DND-41 (cell line): ENCODE data around the gene C1QC.

ENCODE experiments used
- ATAC-seq: fragments of 200-7000 bp; cut with Tn5 transposase; 3 replicates; pipeline ENCODE4 v1.9.1; 2021; ENCODE audit warnings: low read depth; ENCODE audit not compliant: insufficient read depth
- DNase-seq: peaks from one replicate; pipeline ENCODE4 v3.0.0-alpha.2; 2020
- H2AFZ ChIP-seq: 2 replicates; pipeline ENCODE4 v1.6.0; 2012; ENCODE audit warnings: low read depth, low read length
- H3K27ac ChIP-seq: 2 replicates; pipeline ENCODE4 v1.5.1; 2012; ENCODE audit warnings: low read length, inconsistent platforms
- H3K27me3 ChIP-seq: fragments of 200-600 bp; sonication (generic); 2 replicates; pipeline ENCODE4 v1.6.0; 2012; ENCODE audit warnings: low read length, mild to moderate bottlenecking, inconsistent platforms; ENCODE audit not compliant: insufficient read depth, poor library complexity
- H3K36me3 ChIP-seq: 2 replicates; pipeline ENCODE4 v1.5.1; 2012; ENCODE audit warnings: low read length, inconsistent platforms; ENCODE audit not compliant: insufficient read depth
- H3K4me1 ChIP-seq: 2 replicates; pipeline ENCODE4 v1.5.1; 2012; ENCODE audit warnings: mild to moderate bottlenecking, low read length; ENCODE audit not compliant: insufficient read depth
- H3K4me2 ChIP-seq: 2 replicates; pipeline ENCODE4 v1.6.0; 2012; ENCODE audit warnings: mild to moderate bottlenecking, moderate library complexity, low read length, inconsistent platforms; ENCODE audit not compliant: insufficient read depth
- H3K4me3 ChIP-seq, 2 experiments: fragments of 200-600 bp in 1 of 2; shearing (Covaris generic) in 1 of 2; 2 replicates each; pipeline ENCODE4 v1.5.1; 2012 to 2016; ENCODE audit warnings: inconsistent platforms in 2 of 2, low read length in 2 of 2, mild to moderate bottlenecking in 2 of 2, low read depth in 1 of 2, moderate library complexity in 1 of 2
- H3K79me2 ChIP-seq: 2 replicates; pipeline ENCODE4 v1.6.0; 2012; ENCODE audit warnings: low read length, inconsistent platforms; ENCODE audit not compliant: insufficient read depth
- H3K9ac ChIP-seq: 2 replicates; pipeline ENCODE4 v1.6.0; 2012; ENCODE audit warnings: low read depth, mild to moderate bottlenecking, inconsistent platforms, low read length, moderate library complexity
- H3K9me3 ChIP-seq: 2 replicates; pipeline ENCODE4 v1.5.1; 2012; ENCODE audit warnings: low read length, moderate library complexity, mild to moderate bottlenecking, inconsistent platforms; ENCODE audit not compliant: insufficient read depth, severe bottlenecking
- H4K20me1 ChIP-seq: 2 replicates; pipeline ENCODE4 v1.6.0; 2012; ENCODE audit warnings: low read length; ENCODE audit not compliant: insufficient read depth
- EZH2 ChIP-seq: IDR thresholded peaks from 3 replicates; pipeline ENCODE4 v1.6.1; 2012; ENCODE audit warnings: borderline replicate concordance, low read depth, mild to moderate bottlenecking, moderate library complexity, low read length, inconsistent platforms; ENCODE audit not compliant: severe bottlenecking
- TF ChIP-seq, protein P1 (sequence below): IDR thresholded peaks from 2 replicates; pipeline ENCODE4 v1.5.1; 2012; ENCODE audit warnings: borderline replicate concordance, low read length, moderate library complexity, mild to moderate bottlenecking; ENCODE audit not compliant: poor library complexity, severe bottlenecking; ENCODE audit errors: extremely low read depth

Gene C1QC

GRCh38 chr1:22638476-22639234 is 4.8 kb upstream of the C1QC start:
- Histone ChIP-seq H3K9me3 (no peaks in the 10 kb centered on the region), H3K9ac (no peak overlapping the region), H3K4me1 (peaks cover 4% of the 10 kb centered on the region), H3K27ac (no peak overlapping the region), H3K27me3 (no peaks in the 10 kb centered on the region), H2AFZ (no peak overlapping the region), H3K4me3 (no peak overlapping the region), H3K36me3 (no peaks in the 10 kb centered on the region), H3K79me2 (no peaks in the 10 kb centered on the region), H3K4me2 (no peak overlapping the region), H4K20me1 (peaks cover 13% of the 10 kb centered on the region)
- ATAC-seq (no peak), DNase-seq (no peak)
- no peak for TF ChIP-seq EZH2
- TF ChIP-seq, protein P1, sequence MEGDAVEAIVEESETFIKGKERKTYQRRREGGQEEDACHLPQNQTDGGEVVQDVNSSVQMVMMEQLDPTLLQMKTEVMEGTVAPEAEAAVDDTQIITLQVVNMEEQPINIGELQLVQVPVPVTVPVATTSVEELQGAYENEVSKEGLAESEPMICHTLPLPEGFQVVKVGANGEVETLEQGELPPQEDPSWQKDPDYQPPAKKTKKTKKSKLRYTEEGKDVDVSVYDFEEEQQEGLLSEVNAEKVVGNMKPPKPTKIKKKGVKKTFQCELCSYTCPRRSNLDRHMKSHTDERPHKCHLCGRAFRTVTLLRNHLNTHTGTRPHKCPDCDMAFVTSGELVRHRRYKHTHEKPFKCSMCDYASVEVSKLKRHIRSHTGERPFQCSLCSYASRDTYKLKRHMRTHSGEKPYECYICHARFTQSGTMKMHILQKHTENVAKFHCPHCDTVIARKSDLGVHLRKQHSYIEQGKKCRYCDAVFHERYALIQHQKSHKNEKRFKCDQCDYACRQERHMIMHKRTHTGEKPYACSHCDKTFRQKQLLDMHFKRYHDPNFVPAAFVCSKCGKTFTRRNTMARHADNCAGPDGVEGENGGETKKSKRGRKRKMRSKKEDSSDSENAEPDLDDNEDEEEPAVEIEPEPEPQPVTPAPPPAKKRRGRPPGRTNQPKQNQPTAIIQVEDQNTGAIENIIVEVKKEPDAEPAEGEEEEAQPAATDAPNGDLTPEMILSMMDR = no peak

DNA sequence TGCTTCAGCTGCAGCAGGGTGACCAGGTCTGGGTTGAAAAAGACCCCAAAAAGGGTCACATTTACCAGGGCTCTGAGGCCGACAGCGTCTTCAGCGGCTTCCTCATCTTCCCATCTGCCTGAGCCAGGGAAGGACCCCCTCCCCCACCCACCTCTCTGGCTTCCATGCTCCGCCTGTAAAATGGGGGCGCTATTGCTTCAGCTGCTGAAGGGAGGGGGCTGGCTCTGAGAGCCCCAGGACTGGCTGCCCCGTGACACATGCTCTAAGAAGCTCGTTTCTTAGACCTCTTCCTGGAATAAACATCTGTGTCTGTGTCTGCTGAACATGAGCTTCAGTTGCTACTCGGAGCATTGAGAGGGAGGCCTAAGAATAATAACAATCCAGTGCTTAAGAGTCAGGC is 4.1 kb upstream of the C1QC start:
- DNase-seq = no peak
- peaks cover 13% of the 10 kb centered on the region for H4K20me1 ChIP-seq

GRCh38 chr1:22641247-22641646 is 2.2 kb upstream of the C1QC start:
- Histone ChIP-seq H3K36me3 (no peaks in the 10 kb centered on the region), H3K27ac (no peak overlapping the region), H3K4me2 (no peak overlapping the region), H2AFZ (no peak overlapping the region), H3K4me3 (no peak overlapping the region), H3K27me3 (no peaks in the 10 kb centered on the region), H3K79me2 (no peaks in the 10 kb centered on the region), H3K9ac (no peak overlapping the region), H3K4me1 (peaks cover 4% of the 10 kb centered on the region), H3K9me3 (no peaks in the 10 kb centered on the region), H4K20me1 (peaks cover 13% of the 10 kb centered on the region)
- no peak for DNase-seq
- ATAC-seq = no peak
- TF ChIP-seq EZH2 = no peak
- TF ChIP-seq, protein P1 = no peak

More for the DNA sequence above, 4.1 kb upstream of the C1QC start:
- no peaks in the 10 kb centered on the region for H3K9me3 ChIP-seq
- H3K9ac ChIP-seq = no peak overlapping the region
- no peaks in the 10 kb centered on the region for H3K36me3 ChIP-seq
- no peaks in the 10 kb centered on the region for H3K79me2 ChIP-seq
- H3K27ac ChIP-seq = no peak overlapping the region
- H3K4me3 ChIP-seq = no peak overlapping the region
- H3K4me2 ChIP-seq = no peak overlapping the region
- H3K27me3 ChIP-seq = no peaks in the 10 kb centered on the region
- no peak overlapping the region for H2AFZ ChIP-seq
- ATAC-seq = no peak
- peaks cover 4% of the 10 kb centered on the region for H3K4me1 ChIP-seq
- TF ChIP-seq, protein P1 = peak; percentile 30
- no peak for TF ChIP-seq EZH2
